Measurements from ENCODE around the gene TENT4A.

DNA sequence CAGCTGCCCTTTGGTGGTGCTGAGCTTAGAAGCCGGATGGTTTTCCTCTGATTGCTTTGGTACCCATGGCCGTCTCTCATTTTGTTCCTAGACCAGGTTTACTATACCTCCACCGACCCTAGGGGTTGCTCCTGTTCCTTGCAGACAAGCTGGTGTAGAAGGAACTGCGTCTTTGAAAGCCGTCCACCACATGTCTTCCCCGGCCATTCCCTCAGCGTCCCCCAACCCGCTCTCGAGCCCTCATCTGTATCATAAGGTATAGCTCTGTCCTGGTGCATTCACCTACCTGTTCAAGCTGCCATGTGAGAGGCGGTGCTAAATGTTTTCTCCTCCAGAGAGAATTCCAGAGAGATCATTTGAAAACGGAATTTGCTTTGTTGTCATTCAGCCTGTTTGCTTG, 39.5 kb downstream of the TENT4A start:
- no peak for TF ChIP-seq POLR2A (IDR thresholded peaks at IDR 0.05; ENCODE audit: low read depth, low read length)
- TF ChIP-seq POLR2AphosphoS5 (IDR thresholded peaks at IDR 0.05; ENCODE audit: low read depth, low read length): no peak

Measured in GM12891 (cell line).